Measurements from ENCODE around the gene WDR90. TPM values are rescaled to one million over a fixed set of nuclear protein-coding genes. Genes with fewer than 3 reads are reported as not detected.

WDR90 gene
- total RNA-seq, 4 donors from 2014 or later: 23.0 to 166 (median 90.2) TPM

DNA sequence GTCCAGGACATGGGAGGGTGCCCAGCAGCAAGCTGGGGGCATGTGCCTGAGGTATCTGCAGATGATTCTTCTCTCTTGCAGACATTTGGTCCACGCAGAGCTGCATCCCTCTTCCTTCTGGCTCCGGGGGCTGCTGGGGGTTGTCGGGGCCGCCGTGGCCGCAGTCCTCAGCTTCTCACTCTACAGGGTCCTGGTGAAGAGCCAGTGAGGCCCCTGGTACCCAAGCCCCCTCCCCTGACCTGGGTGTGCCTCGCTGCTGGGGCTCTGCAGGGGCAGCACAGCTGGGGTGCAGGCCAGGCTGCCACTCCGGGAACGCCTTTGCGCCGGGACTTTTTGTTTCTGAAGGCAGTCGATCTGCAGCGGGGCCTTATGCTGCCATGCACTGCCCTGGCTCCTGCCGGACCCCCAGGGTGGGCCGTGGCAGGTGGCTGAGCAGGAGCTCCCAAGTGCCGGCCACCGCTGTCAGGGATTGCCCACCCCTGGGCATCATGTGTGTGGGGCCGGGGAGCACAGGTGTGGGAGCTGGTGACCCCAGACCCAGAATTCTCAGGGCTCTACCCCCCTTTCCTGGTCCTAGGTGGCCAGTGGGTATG is 24.3 kb downstream of the WDR90 start:
- intact Hi-C loops (cut with DNase I; ENCODE audit: low total_unique reads): no loop called here
- Histone ChIP-seq H3K36me3 (peaks cover 0 to 26% (median 5%) of the 10 kb centered on the region in 4 donors), H3K9me3 (no peaks in the 10 kb centered on the region), H3K27ac (no peak overlapping the region), H3K27me3 (no peaks in the 10 kb centered on the region), H3K4me3 (no peak overlapping the region), H3K4me1 (peaks cover 25 to 50% (median 37%) of the 10 kb centered on the region in 4 donors)
- in situ Hi-C loops (cut with MboI; ENCODE audit: low pct_ligation_motif_present in 1 of 4, low pct_unique_long_range_greater_than_20kb in 1 of 4, low sequenced_read_pairs in 3 of 4): no loop called here
- WGBS, 2 donors (ENCODE audit: low coverage in 1 of 2): 88% methylated on average over 15 of the region's 18 CpGs; no CpG with 5 or more reads in 1 of the 2 donors
- DNase-seq: no peak
- TF ChIP-seq POLR2A (IDR thresholded peaks at IDR 0.05) (no peak), EP300 (IDR thresholded peaks at IDR 0.05; ENCODE audit: low read depth) (no peak), POLR2AphosphoS5 (IDR thresholded peaks at IDR 0.05) (no peak)
- TF ChIP-seq, protein P1, sequence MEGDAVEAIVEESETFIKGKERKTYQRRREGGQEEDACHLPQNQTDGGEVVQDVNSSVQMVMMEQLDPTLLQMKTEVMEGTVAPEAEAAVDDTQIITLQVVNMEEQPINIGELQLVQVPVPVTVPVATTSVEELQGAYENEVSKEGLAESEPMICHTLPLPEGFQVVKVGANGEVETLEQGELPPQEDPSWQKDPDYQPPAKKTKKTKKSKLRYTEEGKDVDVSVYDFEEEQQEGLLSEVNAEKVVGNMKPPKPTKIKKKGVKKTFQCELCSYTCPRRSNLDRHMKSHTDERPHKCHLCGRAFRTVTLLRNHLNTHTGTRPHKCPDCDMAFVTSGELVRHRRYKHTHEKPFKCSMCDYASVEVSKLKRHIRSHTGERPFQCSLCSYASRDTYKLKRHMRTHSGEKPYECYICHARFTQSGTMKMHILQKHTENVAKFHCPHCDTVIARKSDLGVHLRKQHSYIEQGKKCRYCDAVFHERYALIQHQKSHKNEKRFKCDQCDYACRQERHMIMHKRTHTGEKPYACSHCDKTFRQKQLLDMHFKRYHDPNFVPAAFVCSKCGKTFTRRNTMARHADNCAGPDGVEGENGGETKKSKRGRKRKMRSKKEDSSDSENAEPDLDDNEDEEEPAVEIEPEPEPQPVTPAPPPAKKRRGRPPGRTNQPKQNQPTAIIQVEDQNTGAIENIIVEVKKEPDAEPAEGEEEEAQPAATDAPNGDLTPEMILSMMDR (IDR thresholded peaks at IDR 0.05): no peak

DNA sequence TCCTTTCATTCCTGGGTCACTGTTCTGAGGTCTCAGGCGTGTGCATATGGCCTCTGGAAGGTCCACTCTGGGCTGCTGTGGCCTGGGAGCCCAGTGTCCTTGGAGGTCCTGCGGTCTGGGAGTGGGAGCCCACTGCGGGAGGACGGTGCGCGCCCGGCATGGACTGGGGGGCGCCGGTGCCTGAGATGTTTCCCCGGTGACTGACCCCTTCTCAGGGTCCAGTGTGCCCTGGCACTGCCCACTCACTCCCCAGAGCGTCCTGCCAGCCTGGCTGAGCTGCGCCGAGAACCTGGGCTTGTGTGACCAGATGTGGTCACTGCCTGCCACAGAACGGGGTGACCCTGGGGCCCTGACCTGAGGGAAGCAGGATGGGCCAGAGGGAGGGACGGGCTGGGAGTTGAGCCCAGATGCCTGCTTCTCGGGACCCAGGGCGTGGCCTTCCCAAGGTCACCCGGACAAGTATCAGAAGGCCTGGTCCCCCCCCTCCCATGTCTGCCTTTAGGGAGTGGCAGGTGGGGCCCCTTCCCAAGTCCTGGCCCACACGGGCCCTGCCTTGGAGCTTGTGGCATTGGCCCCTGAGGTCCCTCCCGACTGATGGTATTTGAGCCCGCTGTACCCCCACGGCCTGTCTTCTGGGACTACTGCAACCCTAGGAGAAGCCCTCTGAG is 25.2 kb downstream of the WDR90 start:
- Histone ChIP-seq H3K27ac (peak overlapping the region in 1 of 4 donors; percentile 69), H3K9me3 (no peaks in the 10 kb centered on the region), H3K36me3 (peaks cover 0 to 26% (median 5%) of the 10 kb centered on the region in 4 donors), H3K4me3 (no peak overlapping the region), H3K27me3 (no peaks in the 10 kb centered on the region), H3K4me1 (peaks cover 20 to 50% (median 33%) of the 10 kb centered on the region in 4 donors)
- in situ Hi-C loops (cut with MboI; ENCODE audit: low pct_ligation_motif_present in 1 of 4, low pct_unique_long_range_greater_than_20kb in 1 of 4, low sequenced_read_pairs in 3 of 4): no loop called here
- WGBS, 2 donors (ENCODE audit: low coverage in 1 of 2): 76% methylated on average over 20 of the region's 22 CpGs; no CpG with 5 or more reads in 1 of the 2 donors
- TF ChIP-seq, protein P1 (IDR thresholded peaks at IDR 0.05): no peak
- TF ChIP-seq POLR2A (IDR thresholded peaks at IDR 0.05) (no peak), POLR2AphosphoS5 (IDR thresholded peaks at IDR 0.05) (no peak), EP300 (IDR thresholded peaks at IDR 0.05; ENCODE audit: low read depth) (no peak)
- DNase-seq: no peak
- intact Hi-C loops (cut with DNase I; ENCODE audit: low total_unique reads): no loop called here

DNA sequence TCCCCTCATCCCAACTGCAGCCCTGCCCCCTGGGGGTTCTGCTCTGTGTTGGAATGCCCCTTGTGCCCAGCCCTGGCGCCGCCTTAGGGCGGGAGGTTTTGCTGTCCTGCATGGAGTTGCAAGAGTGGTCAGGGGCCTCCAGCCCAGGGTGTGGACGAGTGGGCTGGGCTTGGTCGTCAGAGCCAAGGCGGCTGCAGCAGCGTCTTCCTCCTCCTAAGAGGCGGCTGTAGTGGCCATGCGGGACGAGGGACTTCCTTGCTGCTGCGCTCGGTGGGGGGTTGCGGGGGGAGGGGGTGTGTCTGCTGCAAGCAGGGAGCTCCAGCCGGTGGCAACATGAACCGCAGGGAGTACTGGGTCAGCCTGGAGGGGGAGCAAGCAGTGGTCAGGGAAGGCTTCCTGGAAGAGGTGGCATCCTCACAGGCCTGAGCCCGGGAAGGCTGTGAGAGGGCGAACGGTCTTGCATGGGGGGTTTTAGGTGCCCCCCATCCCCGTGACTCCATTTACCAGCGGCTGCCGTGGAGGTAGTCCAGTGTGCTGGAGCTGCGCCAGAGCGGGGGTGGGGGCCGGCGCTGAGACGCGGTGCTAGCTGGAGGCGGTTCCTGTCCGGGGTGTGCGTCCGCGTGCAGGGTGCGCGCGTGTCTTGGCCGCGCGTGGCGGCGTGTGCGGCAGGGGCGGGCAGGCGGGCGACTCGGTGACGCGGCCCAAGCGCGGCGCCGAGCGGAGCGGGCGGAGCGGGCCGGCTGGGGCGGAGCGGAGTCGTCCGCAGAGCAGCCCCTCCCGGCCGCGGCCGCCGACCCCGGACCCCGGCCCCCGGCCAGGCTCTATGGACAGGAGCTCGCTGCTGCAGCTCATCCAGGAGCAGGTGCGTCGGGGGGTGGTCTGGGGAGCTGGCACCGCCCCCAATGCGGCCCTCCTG is 26.1 kb downstream of the WDR90 start, which contains the start of gene RHBDL1:
Gene RHBDL1 (plus strand): TSS at position 704 of the 916 bp plus-strand sequence. CDS start 120 bp downstream, at position 824.
- TF ChIP-seq POLR2AphosphoS5 (IDR thresholded peaks at IDR 0.05): peak in 1 of 3 donors; percentile 16
- TF ChIP-seq POLR2A (IDR thresholded peaks at IDR 0.05): no peak
- TF ChIP-seq, protein P1 (IDR thresholded peaks at IDR 0.05): peak in 1 of 5 experiments; percentile 19
- Histone ChIP-seq H3K9me3 (no peaks in the 10 kb centered on the region), H3K4me3 (peak within 1 kb of the TSS in 3 of 4 donors; percentile 25 to 44 (median 41)), H3K27ac (peak within 1 kb of the TSS in 3 of 4 donors; percentile 27 to 69 (median 58)), H3K4me1 (peaks cover 18 to 51% (median 35%) of the 10 kb centered on the region in 4 donors), H3K27me3 (no peaks in the 10 kb centered on the region), H3K36me3 (peaks cover 0 to 22% (median 3%) of the 10 kb centered on the region in 4 donors)
- peak; percentile 57 for DNase-seq
- in situ Hi-C loops (cut with MboI; ENCODE audit: low pct_ligation_motif_present in 1 of 4, low pct_unique_long_range_greater_than_20kb in 1 of 4, low sequenced_read_pairs in 3 of 4): no loop called here
- intact Hi-C loops (cut with DNase I; ENCODE audit: low total_unique reads): no loop called here
- WGBS, 2 donors (ENCODE audit: low coverage in 1 of 2): 17% methylated on average over 34 of the region's 73 CpGs; no CpG with 5 or more reads in 1 of the 2 donors

Data from transverse colon (tissue), 4 donors.